Stimulated activated CD8-positive, alpha-beta memory T cell treated with anti-CD3 and anti-CD28 coated beads, Interleukin-12 subunit alpha, Interleukin-12 subunit beta, amount 100 ng/mL, for 24 hours (primary cell): ENCODE results near the gene CFAP410.

Experiments
- DNase-seq: peaks from one replicate; pipeline ENCODE4 v3.0.0-alpha.2; 2020; ENCODE audit errors: extremely low read depth

CFAP410 gene

DNA sequence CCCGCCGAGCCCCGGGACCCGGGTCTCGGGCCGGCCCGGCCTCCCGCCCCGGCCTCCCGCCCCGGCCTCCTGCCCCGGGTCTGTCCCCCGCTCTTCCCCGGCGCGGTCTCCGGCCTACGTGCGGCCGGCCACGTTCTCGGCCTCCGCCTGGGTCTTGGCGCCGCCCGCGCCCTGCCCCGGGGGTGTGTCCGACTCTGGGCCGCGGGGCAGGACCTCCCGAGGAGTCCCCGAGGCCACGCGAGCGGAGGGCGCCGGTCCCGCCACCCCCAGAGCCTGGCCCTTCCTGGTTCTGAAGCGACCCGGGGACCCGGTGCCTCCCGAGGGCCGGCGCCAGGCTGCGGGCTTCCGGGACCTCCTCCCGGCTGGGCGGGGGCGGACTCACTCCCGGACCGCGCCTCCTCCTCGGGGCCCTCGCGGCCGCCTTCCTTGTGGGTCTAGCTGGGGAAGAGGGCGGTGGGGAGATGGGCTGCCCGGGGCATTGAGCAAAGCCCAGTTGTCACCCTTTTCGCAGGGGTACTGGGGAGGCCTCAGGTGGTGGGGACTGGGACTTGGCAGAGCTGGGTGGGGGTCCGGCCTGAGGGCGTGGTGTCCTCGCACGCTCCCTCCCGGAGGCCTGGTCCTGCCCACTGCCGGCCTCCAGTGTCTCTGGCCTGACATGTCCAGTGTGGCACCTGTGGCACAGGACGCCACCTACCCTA, 38.8 kb downstream of the CFAP410 start:
- no peak for DNase-seq

- peak; percentile 25 for DNase-seq
Measured at GRCh38 chr21:44299458-44300261, 39.5 kb downstream of the CFAP410 start, which contains the start of gene PFKL. Gene PFKL, plus strand, starts transcription at chr21:44300053. Its CDS starts 53 bp downstream, at chr21:44300106.

DNA sequence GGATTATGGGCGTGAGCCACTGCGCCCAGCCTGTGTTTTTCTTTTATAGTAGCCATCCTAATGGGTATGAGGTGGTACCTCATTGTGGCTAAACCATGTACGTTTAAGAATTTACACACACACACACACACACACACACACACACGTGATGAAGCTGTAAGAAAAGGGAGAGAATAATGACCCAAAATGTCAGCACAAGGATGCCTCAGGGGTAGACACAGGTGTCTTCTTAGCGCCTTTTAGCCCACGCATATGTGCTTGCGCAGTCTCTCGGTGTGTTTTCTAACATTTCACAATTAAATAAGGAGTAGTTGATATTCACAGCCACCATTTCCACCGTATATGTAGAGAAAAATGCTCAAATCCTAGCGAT, 40.1 kb downstream of the CFAP410 start:
- no peak for DNase-seq

DNA sequence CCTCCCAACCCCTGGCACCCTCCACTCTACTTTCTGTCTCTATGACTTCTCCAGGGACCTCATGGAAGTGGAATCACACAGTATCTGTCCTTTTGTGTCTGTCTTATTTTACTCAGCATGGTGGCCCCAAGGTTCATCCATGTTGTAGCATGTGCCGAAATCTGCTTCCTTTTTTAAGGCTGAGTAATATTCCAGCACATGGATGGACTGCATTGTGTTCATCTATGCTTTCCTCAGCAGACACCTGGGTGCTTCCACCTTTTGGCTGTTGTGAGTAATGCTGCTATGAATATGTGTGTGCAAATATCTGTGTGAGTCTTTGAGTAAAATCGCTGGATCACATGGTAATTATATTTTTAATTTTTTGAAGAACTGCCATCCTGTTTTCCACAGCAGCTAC, 40.9 kb downstream of the CFAP410 start:
- no peak for DNase-seq

DNA sequence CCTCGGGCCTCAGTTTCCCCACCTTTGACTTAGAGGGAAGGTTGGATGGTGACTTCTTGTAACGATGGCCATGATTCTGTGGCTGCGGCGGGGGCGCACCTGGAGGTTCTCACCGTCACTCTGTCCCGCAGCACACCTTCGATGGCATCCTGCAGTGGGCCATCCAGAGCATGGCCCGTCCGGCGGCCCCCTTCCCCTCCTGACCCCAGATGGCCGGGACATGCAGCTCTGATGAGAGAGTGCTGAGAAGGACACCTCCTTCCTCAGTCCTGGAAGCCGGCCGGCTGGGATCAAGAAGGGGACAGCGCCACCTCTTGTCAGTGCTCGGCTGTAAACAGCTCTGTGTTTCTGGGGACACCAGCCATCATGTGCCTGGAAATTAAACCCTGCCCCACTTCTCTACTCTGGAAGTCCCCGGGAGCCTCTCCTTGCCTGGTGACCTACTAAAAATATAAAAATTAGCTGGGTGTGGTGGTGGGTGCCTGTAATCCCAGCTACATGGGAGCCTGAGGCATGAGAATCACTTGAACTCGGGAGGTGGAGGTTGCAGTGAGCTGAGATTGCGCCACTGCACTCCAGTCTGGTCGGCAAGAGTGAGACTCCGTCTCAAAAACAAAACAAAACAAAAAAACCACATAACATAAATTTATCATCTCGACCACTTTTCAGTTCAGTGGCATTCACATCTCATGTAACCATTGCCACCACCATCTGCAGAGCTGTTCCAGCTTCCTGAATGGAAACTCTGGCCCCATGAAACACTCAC, 41.5 kb downstream of the CFAP410 start:
- peak; percentile 22 for DNase-seq

DNA sequence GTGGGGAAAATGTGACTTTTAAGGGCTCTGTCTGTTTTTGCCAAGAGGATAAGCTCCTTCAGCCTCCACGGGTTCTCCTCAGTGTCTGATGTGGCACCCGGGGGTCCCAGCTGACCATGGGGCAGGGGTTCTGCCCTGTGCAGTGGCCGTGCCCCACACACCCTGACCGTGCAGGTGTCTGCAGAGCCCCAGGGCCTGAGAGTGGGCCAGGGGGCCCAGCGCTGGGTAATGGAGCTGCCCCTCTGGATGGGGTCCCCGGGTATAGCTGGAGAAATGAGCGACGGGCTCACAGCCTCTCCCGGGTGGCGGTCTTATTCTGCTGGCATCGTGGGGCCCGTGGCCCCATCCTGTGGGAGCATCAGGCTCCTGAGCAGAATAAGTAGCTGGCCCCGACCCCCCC, 42.3 kb downstream of the CFAP410 start:
- no peak for DNase-seq

DNA sequence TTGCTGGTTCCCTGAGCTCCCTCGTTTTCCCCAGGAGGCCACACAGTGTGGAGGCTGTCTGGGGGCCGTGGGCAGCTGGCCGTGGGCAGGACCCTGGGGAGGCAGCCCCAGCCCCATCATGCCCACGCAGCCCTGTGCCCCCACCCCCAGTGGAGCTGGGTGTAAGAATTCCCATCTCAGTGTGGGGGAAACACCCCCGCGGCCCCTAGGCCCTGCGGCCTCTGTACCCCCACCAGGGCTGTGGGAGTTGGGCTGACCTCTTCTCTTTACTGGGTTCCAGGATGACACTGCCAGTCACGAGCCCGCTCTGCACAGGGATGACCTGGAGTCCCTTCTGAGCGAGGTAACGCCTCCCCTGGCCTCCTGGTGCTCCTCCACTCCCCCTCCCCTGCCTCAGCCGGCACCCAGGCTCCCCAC, 43.1 kb downstream of the CFAP410 start:
- no peak for DNase-seq

GRCh38 chr21:44295646-44296045, 43.5 kb downstream of the CFAP410 start:
- no peak for DNase-seq

DNA sequence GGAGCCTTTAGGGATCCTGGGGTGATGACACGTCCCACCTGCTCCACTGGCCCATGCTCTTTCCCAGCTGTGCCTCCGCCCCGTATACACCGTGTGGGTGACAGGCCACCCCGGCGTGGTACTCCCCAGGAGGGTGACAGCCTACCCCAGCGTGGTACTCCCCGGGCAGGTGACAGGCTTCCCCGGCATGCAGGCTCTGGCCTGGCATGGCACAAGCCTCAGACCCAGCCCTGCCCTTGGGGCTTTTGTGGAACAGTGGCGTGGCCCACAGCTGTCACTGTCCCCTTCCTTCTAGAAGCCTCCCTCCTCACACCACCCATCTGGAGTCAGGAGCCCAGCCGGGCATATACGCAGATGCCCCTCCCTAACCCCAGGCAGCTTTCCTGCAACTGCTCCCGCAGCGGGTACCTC, 44.0 kb downstream of the CFAP410 start:
- DNase-seq: no peak

DNA sequence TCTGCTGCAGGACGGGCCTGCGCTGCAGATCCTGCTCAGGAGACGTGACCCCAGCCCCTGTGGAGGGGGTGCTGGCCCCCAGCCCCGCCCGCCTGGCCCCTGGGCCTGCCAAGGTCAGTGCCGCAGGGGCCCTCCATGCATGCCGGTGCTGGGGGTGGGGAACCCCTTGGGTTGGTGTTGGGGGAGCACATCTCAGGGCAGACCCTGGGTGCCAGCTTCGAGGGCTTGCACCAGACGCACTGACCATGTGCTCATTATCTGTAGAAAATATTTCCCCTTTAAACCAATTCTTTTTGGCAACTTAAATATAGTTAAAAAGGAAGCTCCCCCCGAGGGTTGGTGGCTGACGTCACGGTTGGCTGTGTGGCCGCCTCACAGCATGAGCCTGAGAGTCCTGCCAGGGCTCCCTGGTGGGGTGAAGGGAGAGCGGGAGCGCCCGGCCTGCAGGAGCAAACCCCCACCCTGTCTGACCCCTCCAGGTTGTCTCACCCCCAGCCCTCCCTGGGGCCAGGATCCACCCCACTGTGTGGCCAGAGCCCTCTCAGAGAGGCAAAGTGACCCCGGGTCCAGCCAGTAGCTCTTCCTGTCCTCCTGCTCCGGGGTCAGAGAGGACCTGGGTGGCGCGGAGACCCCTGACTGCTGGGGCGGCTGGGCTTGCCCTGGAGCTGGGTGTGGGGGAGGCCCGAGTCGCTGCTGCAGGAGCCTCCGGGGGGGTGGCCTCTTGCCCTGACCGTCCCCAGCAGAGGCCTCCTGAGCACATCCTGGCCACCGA, 44.6 kb downstream of the CFAP410 start:
- no peak for DNase-seq

DNA sequence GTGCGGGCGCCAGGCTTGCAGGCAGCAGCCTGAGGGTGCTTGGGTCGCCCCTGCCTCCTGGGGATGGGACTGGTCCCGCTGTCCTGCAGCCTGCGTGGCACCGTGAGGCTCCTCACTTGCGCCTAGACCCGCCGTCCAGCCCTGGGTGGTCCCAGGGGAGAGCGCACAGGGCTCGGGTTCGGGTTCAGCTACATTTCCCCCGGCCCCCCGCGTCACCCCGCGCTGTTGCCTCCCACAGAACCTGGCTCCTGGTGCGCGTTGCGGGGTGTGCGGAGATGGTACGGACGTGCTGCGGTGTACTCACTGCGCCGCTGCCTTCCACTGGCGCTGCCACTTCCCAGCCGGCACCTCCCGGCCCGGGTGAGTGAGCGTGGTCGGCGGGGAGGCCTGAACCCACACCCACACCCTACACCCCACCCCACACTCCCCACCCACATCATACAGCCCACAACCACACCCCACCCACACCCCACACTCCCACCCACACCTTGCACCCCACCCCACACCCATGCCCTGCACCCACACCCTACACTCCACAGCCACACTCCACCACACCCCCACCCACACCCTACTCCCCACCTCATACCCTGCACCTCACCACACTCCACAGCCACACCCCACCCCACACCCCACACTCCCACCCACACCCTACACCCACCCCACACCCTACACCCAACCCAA, 45.5 kb downstream of the CFAP410 start:
- DNase-seq: no peak

DNA sequence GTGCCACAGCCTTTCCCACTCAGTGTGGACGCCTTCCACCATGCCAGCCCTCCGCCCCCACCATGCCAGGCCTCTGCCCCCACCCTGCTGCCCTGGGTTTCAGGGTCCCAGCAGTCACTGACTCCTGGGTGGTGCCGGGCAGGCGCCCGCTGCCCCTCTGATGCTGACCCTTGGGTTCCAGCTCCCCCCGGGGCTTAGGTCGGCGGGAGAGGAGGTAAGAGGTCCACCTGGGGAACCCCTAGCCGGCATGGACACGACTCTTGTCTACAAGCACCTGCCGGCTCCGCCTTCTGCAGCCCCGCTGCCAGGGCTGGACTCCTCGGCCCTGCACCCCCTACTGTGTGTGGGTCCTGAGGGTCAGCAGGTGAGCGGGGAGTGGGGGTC, 46.4 kb downstream of the CFAP410 start:
- no peak for DNase-seq

DNA sequence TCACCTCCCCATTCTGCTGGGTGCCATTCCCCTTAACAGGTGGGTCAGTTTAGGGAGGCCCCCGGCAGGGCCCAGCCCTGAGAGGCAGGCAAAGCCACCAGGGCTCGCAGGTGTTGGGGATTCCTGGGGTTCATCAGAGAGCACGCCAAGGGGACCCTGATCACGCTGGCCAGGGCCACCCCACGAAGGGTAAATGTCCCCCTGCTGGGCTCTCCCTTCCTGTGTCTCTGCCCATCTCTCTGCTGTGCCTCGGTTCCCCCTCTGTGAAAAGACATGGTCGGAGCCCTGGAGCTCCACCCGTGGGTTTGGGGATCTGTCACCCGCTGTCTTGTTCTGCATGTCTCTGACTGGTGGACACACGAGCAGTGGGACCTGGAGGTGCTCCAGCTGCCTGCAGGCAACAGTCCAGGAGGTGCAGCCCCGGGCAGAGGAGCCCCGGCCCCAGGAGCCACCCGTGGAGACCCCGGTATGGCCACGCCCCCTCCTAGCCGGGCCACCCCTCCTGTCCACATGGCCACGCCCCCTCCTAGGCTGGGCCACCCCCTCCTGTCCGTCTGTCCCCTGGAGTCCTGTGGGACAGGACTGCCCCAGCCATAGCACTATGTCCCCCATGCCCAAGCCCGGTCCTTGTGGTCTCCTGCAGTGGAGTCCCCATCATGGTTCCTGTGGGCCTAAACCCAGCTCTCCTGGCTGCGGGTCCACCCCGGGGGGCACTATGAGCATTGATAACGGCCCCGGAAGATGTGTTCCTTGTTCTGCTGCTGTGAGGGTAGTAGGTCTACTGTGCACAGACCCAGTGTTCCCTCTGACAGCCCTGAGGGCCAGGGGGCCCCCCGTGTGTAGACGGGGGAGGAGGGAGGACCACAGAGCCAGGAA, 47.0 kb downstream of the CFAP410 start:
- no peak for DNase-seq

DNA sequence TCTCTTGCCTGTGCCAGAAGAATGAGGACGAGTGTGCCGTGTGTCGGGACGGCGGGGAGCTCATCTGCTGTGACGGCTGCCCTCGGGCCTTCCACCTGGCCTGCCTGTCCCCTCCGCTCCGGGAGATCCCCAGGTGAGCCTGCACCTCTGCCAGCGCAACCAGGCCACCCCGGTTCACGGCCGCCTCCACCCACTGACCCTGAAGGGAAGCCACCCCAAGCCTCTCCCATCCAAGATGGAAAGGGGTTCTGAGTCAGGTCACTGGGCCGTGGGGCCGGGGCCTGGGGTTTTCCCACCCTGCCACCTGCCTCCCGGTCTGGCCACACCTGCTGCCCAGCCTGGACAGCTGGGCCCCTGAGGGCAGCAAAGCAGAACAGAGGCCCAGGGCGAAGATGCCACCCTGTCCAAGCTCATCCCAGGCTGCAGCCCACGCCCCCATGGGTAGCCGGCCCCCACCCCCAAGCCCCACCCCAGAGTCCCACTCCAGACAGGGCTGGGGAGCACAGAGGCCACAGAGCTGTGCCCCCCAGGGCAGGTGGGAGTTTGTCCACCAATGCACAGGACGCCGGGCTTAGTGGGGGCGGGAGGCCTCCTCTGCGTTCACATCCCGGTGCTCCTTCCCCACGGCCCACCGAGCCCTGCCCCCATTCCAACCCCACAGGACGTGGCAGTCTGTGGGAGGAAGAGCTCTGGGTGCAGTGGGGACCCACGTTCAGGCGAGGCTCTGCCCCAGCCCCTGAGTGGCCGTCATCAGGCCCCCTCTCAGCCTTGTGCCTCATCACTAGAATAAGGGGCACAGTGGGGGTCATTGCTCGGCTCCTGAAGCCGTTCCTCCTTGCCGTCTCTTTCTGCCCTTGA, 47.9 kb downstream of the CFAP410 start:
- no peak for DNase-seq

DNA sequence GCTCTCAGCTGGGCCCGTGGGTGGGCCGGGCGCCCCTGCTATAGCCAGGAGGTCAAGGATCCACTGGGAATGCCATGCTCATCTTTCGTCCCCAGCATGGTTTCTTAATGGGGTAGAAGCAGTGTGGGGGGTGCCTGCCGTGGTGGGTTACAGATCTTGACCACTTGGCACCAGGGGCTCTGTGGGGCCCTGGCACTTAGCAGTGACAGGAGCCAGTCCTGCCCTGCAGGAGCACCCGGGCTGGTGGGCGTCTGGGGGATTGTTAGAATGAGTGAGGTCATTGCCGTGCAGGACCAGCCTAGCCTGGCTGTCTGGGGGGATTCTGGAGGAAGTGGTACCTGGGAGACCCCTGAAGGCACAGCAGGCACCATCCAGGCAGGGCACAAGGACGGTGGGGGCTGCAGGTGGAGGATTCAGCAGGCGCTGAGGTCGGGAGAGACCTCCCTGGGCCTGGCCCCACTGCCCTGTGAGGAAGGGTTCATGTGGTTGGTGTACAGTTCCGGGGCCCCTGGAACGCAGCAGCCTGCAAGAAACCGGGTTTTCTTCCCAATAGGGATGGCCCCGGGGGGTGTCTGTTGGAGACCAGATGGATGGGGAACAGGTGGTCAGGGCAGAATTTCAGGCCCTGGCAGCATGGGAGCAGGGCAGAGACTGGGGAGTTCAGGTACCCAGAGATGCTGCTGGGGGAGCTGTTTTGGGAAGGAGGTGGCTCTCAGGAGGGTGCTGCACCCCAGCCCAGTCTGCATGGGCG, 48.7 kb downstream of the CFAP410 start:
- no peak for DNase-seq

GRCh38 chr21:44289381-44290010, 49.7 kb downstream of the CFAP410 start:
- DNase-seq: no peak

- no peak for DNase-seq
Measured at GRCh38 chr21:44288251-44289110, 50.7 kb downstream of the CFAP410 start.
